PC-3 (cell line): ENCODE measurements around the gene ARNT2.

Source experiments
- EZH2 ChIP-seq: fragments of 300-600 bp; sonication (generic); IDR thresholded peaks from one replicate; pipeline ENCODE4 v1.6.1; 2017; ENCODE audit warnings: antibody characterized with exemption, mild to moderate bottlenecking, low read length; ENCODE audit not compliant: unreplicated experiment
- EZH2phosphoT487 ChIP-seq: fragments of 300-600 bp; sonication (generic); IDR thresholded peaks from 2 replicates; pipeline ENCODE4 v1.6.1; 2018; ENCODE audit warnings: mild to moderate bottlenecking, antibody characterized with exemption, low read length, borderline replicate concordance
- TF ChIP-seq, protein P1 (sequence below): fragments of 300-600 bp; sonication (generic); conservative IDR thresholded peaks from 2 replicates; pipeline ENCODE4 v1.5.1; 2017; ENCODE audit warnings: antibody characterized with exemption, low read depth, mild to moderate bottlenecking, low read length

DNA sequence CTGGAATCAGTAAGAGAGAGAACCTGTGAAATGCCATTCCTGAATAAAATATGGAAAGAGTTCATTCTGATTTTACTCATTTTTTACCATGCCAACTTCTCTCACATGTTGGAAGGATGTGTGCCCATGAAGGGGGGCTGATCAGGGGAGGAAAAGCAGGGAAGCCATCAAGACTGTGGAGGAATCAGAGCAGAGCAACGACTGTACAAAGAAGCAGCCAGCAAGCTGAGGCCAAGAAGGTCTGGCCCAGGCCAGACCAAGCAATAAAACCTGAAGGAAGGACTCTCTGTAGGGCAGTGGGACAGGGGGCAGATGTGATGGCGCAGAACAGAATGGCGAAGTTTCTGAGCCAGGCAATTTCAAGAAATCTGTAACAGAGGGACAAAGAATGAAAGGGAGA, 24.0 kb upstream of the ARNT2 start:
- TF ChIP-seq, protein P1, sequence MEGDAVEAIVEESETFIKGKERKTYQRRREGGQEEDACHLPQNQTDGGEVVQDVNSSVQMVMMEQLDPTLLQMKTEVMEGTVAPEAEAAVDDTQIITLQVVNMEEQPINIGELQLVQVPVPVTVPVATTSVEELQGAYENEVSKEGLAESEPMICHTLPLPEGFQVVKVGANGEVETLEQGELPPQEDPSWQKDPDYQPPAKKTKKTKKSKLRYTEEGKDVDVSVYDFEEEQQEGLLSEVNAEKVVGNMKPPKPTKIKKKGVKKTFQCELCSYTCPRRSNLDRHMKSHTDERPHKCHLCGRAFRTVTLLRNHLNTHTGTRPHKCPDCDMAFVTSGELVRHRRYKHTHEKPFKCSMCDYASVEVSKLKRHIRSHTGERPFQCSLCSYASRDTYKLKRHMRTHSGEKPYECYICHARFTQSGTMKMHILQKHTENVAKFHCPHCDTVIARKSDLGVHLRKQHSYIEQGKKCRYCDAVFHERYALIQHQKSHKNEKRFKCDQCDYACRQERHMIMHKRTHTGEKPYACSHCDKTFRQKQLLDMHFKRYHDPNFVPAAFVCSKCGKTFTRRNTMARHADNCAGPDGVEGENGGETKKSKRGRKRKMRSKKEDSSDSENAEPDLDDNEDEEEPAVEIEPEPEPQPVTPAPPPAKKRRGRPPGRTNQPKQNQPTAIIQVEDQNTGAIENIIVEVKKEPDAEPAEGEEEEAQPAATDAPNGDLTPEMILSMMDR = no peak
- no peak for TF ChIP-seq EZH2phosphoT487
- TF ChIP-seq EZH2 = no peak
